HG02798 (cell line): ENCODE results near the gene EN2.

Source experiments
- ATAC-seq: cut with Tn5 transposase; IDR thresholded peaks from one replicate; pipeline ENCODE4 v1.9.1; 2021; ENCODE audit warnings: mild to moderate bottlenecking; ENCODE audit not compliant: unreplicated experiment, poor library complexity

The EN2 gene

DNA sequence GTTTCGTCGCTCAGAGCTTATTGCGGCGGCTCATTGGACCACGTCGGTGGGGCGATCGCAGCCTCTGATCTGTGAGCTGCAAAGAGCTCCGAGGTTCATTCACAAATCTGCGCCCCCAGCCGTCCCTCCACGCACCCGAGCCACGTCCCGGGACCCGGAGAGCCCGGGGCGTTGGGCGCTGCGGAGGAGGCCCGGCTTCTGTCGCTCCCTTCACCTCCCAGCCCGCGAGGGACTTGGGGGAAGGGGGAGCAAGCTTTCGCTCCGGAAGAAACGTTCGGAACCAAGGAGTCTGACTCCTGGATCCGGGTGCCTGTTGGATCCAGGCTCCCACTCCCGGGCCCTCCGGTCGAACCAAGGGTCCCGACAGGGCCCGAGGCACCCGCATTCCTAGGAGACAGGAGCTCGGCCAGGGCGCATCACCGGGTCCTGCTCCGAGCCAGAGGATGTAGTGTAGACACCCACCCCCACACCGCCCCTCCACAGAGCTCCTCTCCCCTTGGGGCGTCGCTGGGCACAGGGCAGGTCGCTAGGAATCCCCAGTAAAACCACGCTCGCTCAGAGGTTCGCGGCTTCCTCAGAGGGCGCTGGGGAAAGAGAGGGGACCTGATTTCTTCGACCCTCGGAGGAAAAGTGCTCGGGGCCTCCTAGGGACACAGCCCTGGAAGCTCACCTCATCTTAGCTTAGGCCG is 7.9 kb upstream of the EN2 start:
- ATAC-seq: no peak

DNA sequence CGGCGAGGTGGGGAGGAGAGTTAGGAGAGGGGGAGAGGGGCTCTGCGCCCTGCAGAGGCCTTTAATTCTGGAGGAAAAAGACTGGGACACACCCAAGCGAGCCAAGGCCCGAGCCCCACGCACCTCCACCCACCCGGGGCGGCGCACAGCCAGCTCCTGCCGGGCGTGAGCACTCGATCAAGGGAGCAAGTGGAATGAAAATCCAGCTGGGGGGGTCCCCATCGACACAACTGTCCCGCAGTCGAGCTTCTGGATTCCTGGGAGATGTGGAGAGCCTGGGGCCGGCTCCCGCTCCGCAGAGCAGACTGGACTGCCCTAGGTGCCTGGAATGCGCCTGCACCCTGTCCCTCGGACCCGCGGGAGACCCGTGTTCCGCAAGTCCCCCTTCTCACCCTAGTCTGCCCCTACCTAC is 7.4 kb upstream of the EN2 start:
- ATAC-seq: no peak

DNA sequence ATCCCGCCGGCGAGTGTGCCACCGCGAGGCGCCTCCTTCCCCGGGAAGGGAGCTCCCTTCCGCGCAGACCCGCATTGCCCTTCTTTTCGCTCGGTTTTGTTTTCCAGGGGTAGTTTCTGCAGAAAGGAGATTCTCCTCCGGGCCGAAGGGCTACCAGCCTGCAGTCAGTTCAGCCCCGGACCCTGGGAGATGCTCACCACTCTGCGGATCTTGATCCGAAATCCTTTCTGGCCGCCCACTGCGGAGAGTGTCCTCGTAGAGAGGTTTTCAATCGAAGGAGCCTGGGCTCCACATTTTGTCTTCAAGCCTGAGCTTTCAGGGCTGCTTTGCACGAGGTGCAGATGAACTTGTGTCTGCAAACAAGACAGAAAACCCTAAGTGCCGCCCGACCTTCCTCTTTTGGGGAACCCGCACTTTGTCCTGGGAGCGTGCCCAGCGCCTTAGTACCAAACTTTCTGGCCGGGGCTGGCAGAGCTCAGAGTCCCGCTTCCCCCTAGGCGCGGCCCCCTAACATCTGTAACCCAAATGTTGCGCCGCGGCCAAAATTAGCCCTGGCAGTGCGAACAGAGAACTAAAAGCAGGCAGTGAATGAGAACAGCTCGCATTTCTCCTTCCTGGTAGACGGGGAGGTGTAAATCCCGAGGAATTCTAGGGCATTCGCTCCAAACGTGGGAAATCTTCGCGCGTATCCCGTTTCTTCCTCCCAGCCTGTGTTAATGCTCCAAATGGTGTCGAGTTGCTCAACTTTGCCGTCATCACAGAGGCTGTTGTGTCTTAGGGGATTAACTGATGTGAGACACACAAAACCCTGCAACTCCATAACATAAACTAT is 6.7 kb upstream of the EN2 start:
- no peak for ATAC-seq

DNA sequence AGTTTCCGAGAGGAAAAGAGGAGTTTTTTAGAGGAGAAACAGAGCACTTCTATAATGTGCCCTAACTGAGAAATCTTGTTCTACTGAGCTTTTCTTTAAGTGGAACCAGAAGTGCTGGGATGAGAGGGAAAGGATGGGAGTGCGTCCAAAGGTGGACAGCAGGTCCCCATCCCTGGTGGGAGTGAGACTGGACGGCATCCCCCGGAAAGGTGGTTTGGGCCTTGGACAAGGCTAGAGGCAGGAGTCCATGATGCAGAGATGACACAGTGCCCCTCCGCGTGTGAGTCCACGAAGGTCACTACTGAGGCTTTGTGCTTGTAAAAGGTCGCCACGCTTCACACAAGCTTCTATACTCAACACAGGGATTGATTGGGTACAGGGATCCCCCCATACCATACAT is 6.1 kb upstream of the EN2 start:
- no peak for ATAC-seq

DNA sequence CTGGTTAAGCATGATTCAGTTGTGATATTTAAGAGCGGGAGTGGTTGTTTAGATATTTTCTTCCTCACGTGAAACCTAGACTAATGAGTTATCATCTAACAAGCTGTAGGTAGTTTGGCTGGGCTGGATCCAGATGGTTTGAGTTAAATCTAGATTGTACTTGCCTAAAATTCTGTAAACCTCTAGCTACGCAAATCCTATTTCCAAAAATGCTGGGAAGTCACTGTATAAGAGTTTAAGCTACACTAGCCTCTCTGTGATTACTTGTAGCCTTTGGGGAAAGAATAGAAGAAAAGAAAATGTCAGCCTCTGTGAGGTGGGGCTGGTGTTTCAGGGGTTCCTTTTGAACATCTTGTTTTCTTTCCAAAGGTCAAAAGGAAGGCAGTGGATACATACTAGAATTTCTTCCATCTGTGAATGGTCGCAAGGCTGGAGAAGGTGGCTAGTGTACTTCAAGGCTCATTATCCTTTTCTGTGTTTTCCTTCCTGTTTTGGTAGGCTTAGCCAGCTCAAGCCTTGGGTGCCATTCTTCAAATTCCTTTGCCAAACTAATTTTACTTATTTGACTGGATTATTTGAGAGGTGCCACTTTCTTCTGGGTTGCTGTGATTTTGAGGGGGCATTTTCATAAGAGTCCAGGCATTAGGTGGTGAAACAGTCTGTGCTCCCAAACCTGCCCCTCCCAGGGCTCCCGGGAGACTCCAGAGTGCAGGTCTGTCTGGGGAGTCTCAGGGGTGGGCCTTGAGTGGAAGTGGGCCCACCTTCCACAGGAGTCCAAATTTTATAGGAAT is 5.2 kb upstream of the EN2 start:
- ATAC-seq: no peak

DNA sequence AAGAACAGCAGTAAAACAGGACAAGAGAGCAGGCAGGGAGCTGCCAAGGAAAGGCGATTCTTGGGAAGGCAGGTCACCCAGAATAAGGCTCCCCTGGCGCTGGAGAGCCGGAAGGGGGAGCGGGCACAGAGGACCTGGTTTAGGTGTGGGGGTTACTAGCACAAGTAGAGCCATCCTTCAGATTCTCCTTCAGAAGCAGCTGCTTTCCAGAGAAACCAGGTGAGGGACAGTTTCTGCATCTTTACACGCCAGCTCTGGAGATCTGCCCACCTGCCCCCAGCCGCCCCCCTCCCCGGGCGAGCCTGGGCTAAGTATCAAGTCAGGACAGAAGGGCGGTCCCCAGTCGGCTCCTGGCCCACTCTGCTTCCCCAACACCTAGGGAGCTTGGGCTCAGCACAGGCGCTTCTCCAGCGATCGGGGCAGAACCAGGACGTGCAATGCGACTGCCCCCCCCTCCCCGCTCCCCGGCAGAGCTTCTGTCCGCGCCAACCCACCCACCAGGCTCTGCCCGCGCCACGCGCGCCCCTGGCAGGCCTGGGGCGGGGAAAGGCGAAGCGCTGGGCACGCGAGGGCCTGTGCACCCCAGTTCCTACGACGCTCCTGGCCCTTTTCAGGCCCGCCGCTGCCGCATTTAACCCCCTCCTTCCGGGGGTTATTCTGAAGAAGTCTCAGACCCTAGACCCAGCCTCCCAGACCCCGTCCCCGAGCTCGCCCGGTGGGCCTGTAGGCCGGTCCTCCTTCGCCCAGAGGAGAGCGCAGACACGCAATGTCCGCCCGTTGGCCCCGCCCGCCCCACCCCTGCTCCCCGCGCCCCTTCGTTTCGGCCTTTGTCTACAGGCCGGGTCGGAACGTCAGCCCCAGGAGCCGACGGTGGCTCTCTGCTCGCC is 4.4 kb upstream of the EN2 start:
- no peak for ATAC-seq

DNA sequence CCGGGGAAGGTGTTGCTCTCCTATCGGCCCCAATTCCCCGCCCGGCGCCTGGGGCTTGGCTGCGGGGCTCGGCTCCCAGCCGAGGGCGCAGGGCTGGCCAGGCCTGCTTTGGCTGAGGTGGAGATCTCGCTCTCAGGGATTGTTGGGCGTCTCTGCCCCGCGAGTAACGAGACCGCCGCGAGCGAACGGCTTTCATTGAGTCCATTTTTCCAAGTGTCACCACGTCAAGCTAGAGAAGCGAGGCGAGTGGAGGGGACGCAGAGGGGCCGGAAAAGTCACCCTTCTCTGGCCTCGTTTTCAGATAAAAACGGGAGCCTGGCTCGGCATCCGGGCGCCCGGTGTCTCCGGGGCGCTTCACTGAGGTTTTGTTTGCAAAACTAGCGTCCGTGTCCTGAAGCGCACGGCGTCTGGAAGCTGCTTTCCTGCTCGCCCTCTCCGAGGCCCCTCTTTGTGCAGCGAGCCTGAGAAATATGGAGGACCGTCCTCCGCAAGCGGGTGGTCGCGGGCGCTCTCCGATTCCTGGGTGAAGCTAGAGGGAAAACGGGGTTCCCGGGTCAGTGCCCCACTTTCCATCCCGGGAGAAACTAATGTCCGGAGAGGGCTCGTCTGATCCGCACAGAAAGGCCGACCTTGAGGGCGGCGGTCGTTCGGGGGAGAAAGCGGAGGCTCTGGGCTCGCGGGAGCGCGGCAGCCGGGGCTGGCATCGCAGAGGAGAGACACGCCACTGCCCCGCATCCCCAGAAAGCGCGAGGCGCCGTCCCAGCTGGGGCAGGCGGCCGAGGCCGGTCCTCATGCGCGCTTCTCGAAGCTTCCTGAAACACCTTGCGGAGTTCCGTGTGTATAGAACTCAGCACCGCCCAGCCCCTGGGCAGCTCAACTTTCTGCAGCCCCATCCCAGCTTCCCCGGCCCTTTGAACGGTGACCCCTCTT is 3.5 kb upstream of the EN2 start:
- no peak for ATAC-seq

DNA sequence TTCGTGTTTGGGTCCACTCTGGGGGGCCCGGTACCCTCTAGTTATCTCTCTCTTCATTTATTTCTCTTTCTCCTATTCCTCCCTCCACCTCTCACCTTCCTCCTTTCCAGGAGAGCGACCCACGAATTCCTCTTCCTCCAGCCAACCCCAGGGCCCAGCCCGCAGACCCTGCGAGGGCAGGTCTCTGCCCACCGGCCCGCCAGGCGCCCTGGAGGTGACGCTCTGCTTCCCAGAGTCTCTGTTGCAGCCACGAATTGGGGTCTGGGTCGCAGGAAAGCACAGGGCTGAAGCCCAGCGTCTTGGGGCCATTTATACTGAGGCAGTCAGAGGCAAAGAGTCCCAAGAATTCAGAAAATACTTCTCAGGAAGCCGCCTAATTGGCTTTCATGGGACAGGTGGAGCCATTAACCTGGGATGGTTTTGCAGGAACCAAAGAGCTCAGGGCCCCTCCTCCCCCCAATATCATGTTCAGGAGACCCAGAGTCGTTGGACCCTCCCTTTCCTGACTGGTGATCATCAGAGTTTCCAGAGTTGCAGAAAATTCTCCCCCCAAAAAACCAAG is 2.7 kb upstream of the EN2 start:
- no peak for ATAC-seq

DNA sequence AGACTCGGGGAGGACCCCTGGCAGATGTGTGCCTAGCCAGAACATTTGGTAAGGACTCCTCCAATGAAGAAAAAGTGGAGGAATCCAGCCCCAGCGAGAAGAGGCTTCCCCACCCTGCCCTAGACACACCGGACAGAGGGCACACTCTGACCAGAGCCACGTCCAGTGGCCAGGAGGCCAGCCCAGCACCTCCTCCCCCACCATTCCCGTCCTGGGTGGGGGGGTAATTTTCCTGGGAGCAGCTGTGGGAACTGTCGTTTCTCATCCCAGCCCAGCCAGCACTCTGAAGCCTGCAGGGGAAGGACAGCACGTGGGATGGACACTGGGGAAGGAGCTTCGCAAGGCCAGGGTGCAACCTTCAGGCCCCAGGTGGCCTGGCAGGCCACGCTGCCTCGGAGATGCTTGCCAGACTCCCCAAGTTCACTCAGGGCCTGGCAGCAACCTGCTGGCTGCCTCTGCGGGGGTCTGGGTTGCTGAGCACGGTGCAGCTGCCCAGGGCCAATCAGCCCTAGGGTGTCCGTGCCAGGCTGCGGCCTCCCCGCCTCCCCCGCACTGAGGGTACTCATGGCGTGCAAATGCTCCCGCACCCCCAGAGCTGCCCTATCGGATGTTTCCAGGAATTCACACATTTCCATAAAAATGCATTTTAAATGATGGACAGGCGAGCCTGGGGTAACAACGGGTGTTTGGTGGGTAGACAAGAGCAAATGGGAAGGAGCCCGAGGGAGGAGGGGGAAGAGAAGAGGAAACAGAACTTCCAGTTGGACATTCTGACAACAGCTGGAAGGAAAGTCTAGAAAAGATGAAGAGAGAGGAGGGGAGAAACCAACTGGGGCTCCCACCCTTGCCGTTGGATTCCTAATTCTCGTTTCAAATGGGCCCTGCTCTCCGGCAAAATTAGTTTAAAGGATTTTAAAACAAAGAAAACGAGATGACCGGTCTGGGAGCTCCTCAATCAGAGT is 1.9 kb upstream of the EN2 start:
- no peak for ATAC-seq

DNA sequence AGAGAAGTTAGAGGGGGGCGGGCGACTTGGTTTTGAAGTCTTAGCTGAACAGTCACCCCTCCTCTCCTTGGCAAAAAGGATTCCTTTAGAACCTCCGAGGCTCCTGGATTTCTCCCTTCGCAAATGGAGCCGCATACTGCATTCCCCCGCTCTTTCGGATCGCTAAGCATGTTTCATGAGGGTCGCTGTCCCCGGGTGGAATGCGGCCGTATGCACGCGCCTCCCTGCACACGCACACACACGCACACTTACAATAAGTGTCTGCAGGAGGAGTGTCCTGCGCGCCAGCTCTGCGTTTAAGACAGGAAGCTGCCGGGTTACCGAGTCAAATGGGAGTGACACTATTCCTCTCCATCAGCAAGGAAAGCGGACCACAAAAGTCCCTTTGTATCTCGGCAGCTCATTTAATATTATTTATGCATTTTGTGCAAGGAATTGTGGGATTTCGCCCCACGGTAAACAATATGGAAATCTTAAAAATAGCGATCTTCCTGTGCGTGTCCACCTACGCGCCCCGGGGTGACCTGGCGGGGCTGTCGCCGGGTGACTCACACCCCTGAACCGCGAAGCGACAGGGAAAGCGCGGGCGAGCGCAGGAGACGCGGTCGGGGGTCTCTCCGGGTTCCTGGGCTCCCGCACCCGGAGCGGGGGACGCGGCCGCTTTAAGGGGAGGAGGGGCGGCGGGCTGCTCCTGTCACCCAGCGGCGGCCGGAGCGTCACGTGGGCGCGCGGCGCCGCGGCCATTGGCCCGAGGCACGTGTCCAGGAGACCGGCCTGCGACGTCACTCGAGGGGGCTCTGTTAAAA is 988 bp upstream of the EN2 start:
- no peak for ATAC-seq

DNA sequence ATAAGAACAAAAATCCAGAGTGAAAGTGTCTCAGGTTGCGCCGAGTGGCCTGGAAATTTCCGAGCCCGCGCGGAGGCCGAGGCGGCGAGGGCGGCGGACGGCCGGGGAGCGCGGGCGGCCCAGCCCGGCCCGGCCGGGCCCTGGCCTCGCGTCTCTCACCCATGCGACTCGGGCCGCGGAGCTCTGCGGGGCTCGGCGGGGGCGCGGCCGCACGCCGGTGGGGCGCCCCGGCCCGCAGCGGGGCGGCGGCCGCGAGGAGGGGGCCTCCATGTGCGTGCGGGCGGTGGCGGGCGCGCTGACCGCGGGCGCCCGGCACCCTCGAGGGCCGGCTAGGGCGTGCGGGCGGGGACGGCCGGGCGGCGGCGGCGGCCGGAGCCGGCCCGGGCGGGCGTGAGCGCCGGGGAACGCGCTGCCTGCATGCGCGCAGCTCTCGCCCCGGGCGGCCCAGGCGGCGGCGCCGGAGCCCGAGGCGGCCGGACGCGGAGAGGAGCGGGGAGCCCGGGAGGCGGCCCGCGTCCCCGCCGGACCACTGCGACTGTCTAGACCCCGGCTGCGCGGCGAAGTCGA is 302 bp upstream of the EN2 start:
- ATAC-seq: no peak

DNA sequence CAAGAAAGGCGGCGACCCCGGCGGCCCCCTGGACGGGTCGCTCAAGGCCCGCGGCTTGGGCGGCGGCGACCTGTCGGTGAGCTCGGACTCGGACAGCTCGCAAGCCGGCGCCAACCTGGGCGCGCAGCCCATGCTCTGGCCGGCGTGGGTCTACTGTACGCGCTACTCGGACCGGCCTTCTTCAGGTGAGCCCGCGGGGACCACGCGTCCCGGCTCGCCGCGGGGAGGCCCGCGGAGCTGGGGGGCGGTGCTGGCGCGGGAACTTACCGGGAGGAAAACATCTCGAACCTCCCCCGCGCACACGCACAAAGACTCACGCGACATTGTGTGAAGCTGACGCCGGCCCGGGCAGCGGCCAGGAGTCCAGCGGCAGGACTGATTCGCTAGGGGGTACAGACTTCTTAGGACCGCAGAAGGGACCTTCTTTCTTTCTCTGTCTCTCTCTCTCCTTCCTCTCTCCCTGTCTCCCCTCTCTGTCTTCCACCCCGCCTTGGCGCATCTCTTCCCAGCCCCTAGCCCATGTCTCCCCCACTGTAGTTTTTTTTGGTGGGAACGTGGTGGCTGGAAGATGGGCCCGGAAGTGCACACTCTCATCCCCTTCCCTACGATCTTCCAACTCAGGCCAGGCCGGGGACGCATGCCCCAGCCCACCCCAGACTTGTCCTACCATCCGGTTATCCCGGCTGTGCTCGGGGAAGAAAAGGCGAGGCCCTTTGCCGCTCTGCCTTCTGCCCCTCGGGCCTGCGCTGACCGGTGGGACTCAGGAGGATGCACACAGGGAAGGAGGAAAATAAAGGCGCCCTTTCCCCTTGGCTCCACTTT is 1.2 kb downstream of the EN2 start:
- no peak for ATAC-seq

DNA sequence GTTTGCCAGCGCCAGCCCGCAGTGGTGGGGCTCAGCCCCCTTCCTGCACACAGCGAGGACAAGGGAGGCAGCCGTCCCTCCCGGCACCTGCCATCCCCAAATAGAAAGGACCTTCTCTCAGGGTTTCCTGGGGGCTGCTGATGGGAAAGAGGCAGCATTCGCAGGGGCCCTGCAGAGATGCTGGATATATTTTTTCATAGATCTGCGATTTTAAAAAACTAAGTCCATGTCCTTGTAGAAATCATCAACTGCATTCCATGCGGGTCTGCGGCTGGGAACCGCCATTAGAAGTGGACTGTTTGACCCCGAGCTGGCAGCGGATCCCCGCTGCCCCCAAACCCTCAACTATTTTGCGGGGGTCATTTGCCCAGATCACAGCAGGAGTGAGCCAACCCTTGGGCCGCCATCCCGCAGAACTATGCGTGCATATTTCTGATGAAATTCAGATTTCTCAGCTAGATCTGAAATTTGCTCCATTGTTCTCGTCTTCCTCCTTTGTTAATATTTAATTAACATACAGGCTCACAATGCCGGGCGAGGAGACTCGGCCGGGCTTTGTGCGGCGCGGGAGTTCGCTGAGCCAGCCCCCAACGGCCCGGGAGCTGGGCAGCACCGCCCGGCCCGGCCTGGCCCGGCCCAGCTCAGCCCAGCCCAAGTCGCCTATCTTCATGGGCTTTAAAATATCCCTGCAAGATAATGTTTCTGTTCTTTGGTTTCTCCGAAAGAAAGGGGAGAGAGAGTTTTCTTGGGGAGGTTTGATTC is 2.0 kb downstream of the EN2 start:
- no peak for ATAC-seq

DNA sequence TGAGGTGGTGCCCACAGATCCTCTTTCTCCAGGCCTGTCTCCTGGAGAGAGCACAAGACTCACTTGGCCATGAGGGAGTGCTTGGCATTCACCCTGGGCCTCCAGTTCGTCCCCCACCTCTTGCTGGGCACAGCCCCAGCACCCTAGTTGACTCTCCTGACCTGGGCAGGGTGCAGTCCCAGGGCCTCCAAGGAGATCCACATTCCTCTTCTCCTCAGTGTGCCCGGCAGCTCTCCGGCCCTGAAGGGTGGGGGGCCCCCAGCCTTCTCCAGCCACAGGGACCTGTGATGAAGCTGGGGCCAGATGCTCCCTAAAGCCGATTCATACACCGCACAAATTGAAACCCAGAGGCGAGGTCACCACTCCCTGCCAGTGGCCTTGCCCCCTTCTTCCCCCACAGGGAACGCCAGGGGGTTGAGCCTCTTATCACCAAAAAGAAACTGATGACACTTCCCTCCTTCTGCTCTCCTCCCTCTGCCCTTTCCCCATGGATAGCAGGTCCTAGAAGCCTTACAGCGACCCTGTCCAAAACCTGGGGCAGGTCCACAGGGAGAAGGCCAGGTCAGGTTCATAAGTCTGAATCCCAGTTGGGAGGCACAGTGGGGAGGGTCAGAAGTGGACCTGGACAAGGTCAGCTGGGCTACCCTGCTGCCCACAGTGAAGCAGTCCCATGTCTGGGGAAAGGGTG is 3.1 kb downstream of the EN2 start:
- no peak for ATAC-seq
